Measurements from ENCODE around the gene PKD1. TPM values are rescaled to one million over a fixed set of nuclear protein-coding genes. Genes with fewer than 3 reads are reported as not detected.
A peak's percentile ranks its signal among the peaks of the same experiment; 100 is the strongest.

PKD1 gene
- total RNA-seq, 1 experiment from 2014 or later = 102 TPM

- TF ChIP-seq, protein P1, sequence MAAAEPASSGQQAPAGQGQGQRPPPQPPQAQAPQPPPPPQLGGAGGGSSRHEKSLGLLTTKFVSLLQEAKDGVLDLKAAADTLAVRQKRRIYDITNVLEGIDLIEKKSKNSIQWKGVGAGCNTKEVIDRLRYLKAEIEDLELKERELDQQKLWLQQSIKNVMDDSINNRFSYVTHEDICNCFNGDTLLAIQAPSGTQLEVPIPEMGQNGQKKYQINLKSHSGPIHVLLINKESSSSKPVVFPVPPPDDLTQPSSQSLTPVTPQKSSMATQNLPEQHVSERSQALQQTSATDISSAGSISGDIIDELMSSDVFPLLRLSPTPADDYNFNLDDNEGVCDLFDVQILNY (CRISPR knock-in tag; IDR thresholded peaks at IDR 0.05) = 0 out of 2 replicates have a peak, but pooled peaks have one; percentile 27
- peak; percentile 60; the same call in 1 of the 2 replicates for TF ChIP-seq ZNF416 (CRISPR knock-in tag; IDR thresholded peaks at IDR 0.05)
Measured at GRCh38 chr16:2149630-2150417, 14.1 kb upstream of the PKD1 start (continued).

DNA sequence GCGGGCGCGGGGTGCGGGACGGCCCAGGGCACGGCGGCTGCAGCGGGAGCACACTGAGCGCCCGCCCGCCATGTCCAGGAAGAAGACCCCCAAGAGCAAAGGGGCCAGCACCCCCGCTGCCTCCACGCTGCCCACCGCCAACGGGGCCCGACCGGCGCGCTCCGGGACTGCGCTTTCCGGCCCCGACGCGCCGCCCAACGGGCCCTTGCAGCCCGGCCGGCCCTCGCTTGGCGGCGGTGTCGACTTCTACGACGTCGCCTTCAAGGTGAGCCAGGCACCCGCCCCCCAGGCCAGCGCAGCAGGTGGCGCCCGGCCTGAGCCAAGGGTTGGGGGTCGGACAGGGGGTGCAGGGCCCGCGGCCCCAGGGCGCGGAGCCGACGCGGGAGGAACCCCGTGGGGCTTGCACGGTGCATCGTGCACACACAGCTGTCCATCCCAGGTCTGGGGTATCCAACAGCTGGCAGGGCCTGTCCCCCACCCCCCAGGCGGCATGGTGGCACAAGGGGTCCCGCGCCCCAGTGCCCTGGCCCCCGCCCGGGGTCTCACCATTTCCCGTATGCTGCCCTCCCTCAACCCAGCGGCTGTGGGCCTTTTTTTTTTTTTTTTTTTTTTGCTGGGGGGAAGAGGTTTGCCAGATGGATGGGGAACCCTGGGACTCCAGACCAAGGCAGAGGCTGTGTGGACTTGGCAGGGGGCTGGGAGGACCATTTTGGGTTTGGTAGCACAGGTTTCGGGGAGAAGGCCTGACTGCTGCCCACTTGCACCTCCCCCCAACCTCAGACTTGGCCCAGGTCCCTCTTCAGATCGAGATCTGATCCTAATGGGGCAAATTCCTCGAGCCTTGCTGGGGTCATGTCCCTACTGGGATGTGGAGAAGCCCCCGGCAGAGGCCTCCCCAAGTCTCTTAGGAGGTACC lies 13.3 kb upstream of the PKD1 start:
- DNase-seq (ENCODE audit: low spot score) = no peak
- Mint-ChIP-seq H3K36me3 (peaks cover 21% of the 10 kb centered on the region), H3K27ac (no peak overlapping the region), H3K4me1 (peaks cover 31% of the 10 kb centered on the region), H3K27me3 (ENCODE audit: low read depth) (peaks cover 30% of the 10 kb centered on the region), H3K9me3 (no peaks in the 10 kb centered on the region), H3K4me3 (peak overlapping the region; percentile 97)
- 0 out of 2 replicates have a peak, but pooled peaks have one; percentile 47 for TF ChIP-seq ZNF671 (CRISPR knock-in tag; IDR thresholded peaks at IDR 0.05)
- TF ChIP-seq PRRX2 (CRISPR knock-in tag; IDR thresholded peaks at IDR 0.05) = peak; percentile 69; the same call in 1 of the 2 replicates
- TF ChIP-seq ZNF121 (CRISPR knock-in tag; IDR thresholded peaks at IDR 0.05) = peak; percentile 82
- TF ChIP-seq GRHL2 (CRISPR knock-in tag; IDR thresholded peaks at IDR 0.05; ENCODE audit: insufficient replicate concordance, severe bottlenecking) = no peak
- no peak; the same call in 1 of the 2 replicates for TF ChIP-seq SP1 (CRISPR knock-in tag; conservative IDR thresholded peaks at IDR 0.05)
- peak; percentile 23; the same call in 1 of the 2 replicates for TF ChIP-seq NFATC4 (CRISPR knock-in tag; IDR thresholded peaks at IDR 0.05)
- TF ChIP-seq ZNF423 (CRISPR knock-in tag; IDR thresholded peaks at IDR 0.05) = peak; percentile 82
- TF ChIP-seq ZNF219 (CRISPR knock-in tag; IDR thresholded peaks at IDR 0.05; ENCODE audit: borderline replicate concordance) = 0 out of 2 replicates have a peak, but pooled peaks have one; percentile 27
- peak; percentile 79; the same call in 1 of the 2 replicates for TF ChIP-seq EMX1 (CRISPR knock-in tag; IDR thresholded peaks at IDR 0.05)
- TF ChIP-seq RELA (CRISPR knock-in tag; IDR thresholded peaks at IDR 0.05; ENCODE audit: borderline replicate concordance) = 0 out of 2 replicates have a peak, but pooled peaks have one; percentile 50
- 0 out of 2 replicates have a peak, but pooled peaks have one; percentile 63 for TF ChIP-seq ATF1 (CRISPR knock-in tag; IDR thresholded peaks at IDR 0.05)
- TF ChIP-seq, protein P2, sequence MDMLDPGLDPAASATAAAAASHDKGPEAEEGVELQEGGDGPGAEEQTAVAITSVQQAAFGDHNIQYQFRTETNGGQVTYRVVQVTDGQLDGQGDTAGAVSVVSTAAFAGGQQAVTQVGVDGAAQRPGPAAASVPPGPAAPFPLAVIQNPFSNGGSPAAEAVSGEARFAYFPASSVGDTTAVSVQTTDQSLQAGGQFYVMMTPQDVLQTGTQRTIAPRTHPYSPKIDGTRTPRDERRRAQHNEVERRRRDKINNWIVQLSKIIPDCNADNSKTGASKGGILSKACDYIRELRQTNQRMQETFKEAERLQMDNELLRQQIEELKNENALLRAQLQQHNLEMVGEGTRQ (CRISPR knock-in tag; IDR thresholded peaks at IDR 0.05) = no peak
- no peak for TF ChIP-seq GABPB1 (CRISPR knock-in tag; IDR thresholded peaks at IDR 0.05)
- TF ChIP-seq PRDM15 (CRISPR knock-in tag; IDR thresholded peaks at IDR 0.05) = 0 out of 2 replicates have a peak, but pooled peaks have one; percentile 0
- TF ChIP-seq ZNF416 (CRISPR knock-in tag; IDR thresholded peaks at IDR 0.05) = peak; percentile 43; the same call in 1 of the 2 replicates
- TF ChIP-seq, protein P3, sequence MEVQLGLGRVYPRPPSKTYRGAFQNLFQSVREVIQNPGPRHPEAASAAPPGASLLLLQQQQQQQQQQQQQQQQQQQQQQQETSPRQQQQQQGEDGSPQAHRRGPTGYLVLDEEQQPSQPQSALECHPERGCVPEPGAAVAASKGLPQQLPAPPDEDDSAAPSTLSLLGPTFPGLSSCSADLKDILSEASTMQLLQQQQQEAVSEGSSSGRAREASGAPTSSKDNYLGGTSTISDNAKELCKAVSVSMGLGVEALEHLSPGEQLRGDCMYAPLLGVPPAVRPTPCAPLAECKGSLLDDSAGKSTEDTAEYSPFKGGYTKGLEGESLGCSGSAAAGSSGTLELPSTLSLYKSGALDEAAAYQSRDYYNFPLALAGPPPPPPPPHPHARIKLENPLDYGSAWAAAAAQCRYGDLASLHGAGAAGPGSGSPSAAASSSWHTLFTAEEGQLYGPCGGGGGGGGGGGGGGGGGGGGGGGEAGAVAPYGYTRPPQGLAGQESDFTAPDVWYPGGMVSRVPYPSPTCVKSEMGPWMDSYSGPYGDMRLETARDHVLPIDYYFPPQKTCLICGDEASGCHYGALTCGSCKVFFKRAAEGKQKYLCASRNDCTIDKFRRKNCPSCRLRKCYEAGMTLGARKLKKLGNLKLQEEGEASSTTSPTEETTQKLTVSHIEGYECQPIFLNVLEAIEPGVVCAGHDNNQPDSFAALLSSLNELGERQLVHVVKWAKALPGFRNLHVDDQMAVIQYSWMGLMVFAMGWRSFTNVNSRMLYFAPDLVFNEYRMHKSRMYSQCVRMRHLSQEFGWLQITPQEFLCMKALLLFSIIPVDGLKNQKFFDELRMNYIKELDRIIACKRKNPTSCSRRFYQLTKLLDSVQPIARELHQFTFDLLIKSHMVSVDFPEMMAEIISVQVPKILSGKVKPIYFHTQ (CRISPR knock-in tag; IDR thresholded peaks at IDR 0.05) = 0 out of 2 replicates have a peak, but pooled peaks have one; percentile 44
- 0 out of 2 replicates have a peak, but pooled peaks have one; percentile 26 for TF ChIP-seq MAX (CRISPR knock-in tag; IDR thresholded peaks at IDR 0.05)
- TF ChIP-seq TCF7 (CRISPR knock-in tag; IDR thresholded peaks at IDR 0.05; ENCODE audit: low read depth) = no peak
- ATAC-seq = no peak; the same call in 1 of the 2 replicates
- ChIA-PET POLR2A (no interaction called here), CTCF (interaction anchor here (0.6 to 5.7 kb wide), 2 partner anchors 8 to 949 kb away, joined by 3 to 43 read pairs; no protein-coding TSS in a partner anchor)
